Measurements from ENCODE around the gene NACC1.
A peak's percentile ranks its signal among the peaks of the same experiment; 100 is the strongest.

The NACC1 gene

GRCh38 chr19:13117772-13118423 lies at the start of gene NACC1:
TSS of gene NACC1 (plus strand) at chr19:13118264. CDS start at chr19:13135208, 16,944 bp downstream.
- Histone ChIP-seq H3K4me3 (ENCODE audit: insufficient read length, low read depth) (peak within 1 kb of the TSS; percentile 100), H3K9me3 (ENCODE audit: insufficient read depth, low read length) (no peaks in the 10 kb centered on the region), H3K27me3 (ENCODE audit: insufficient read depth, insufficient read length) (no peaks in the 10 kb centered on the region), H3K9ac (ENCODE audit: insufficient read length, low read depth) (peak within 1 kb of the TSS; percentile 100), H3K36me3 (ENCODE audit: insufficient read depth, insufficient read length, low read length) (peaks cover 68% of the 10 kb centered on the region), H3K4me1 (ENCODE audit: insufficient read depth, insufficient read length) (peaks cover 38% of the 10 kb centered on the region)
- TF ChIP-seq YY1 (IDR thresholded peaks at IDR 0.05; ENCODE audit: insufficient read depth, insufficient read length), result peak; percentile 59
- no peak for TF ChIP-seq ZNF274 (IDR thresholded peaks at IDR 0.05; ENCODE audit: low read depth, low read length)
- DNase-seq (ENCODE audit: low read depth, low spot score), result peak; percentile 80

GRCh38 chr19:13069415-13070359 lies 48.4 kb upstream of the NACC1 start:
- Histone ChIP-seq H3K4me1 (ENCODE audit: insufficient read depth, insufficient read length) (peaks cover 15% of the 10 kb centered on the region), H3K27me3 (ENCODE audit: insufficient read depth, insufficient read length) (peaks cover 45% of the 10 kb centered on the region), H3K4me3 (ENCODE audit: insufficient read length, low read depth) (no peak overlapping the region), H3K9ac (ENCODE audit: insufficient read length, low read depth) (peak overlapping the region; percentile 58), H3K36me3 (ENCODE audit: insufficient read depth, insufficient read length, low read length) (no peaks in the 10 kb centered on the region), H3K9me3 (ENCODE audit: insufficient read depth, low read length) (no peaks in the 10 kb centered on the region)
- no peak for DNase-seq (ENCODE audit: low read depth, low spot score)
- TF ChIP-seq ZNF274 (IDR thresholded peaks at IDR 0.05; ENCODE audit: low read depth, low read length) (no peak), SUZ12 (IDR thresholded peaks at IDR 0.05; ENCODE audit: extremely low read depth, insufficient read depth, insufficient read length) (no peak), YY1 (IDR thresholded peaks at IDR 0.05; ENCODE audit: insufficient read depth, insufficient read length) (no peak)

- Histone ChIP-seq H3K4me3 (ENCODE audit: insufficient read length, low read depth) (no peak overlapping the region), H3K36me3 (ENCODE audit: insufficient read depth, insufficient read length, low read length) (no peaks in the 10 kb centered on the region), H3K9ac (ENCODE audit: insufficient read length, low read depth) (no peak overlapping the region), H3K9me3 (ENCODE audit: insufficient read depth, low read length) (no peaks in the 10 kb centered on the region), H3K27me3 (ENCODE audit: insufficient read depth, insufficient read length) (peaks cover 42% of the 10 kb centered on the region), H3K4me1 (ENCODE audit: insufficient read depth, insufficient read length) (peaks cover 16% of the 10 kb centered on the region)
- TF ChIP-seq YY1 (IDR thresholded peaks at IDR 0.05; ENCODE audit: insufficient read depth, insufficient read length) (peak; percentile 56), SUZ12 (IDR thresholded peaks at IDR 0.05; ENCODE audit: extremely low read depth, insufficient read depth, insufficient read length) (no peak), ZNF274 (IDR thresholded peaks at IDR 0.05; ENCODE audit: low read depth, low read length) (no peak)
- DNase-seq (ENCODE audit: low read depth, low spot score), result no peak
Measured at GRCh38 chr19:13070425-13071140, 47.5 kb upstream of the NACC1 start.

DNA sequence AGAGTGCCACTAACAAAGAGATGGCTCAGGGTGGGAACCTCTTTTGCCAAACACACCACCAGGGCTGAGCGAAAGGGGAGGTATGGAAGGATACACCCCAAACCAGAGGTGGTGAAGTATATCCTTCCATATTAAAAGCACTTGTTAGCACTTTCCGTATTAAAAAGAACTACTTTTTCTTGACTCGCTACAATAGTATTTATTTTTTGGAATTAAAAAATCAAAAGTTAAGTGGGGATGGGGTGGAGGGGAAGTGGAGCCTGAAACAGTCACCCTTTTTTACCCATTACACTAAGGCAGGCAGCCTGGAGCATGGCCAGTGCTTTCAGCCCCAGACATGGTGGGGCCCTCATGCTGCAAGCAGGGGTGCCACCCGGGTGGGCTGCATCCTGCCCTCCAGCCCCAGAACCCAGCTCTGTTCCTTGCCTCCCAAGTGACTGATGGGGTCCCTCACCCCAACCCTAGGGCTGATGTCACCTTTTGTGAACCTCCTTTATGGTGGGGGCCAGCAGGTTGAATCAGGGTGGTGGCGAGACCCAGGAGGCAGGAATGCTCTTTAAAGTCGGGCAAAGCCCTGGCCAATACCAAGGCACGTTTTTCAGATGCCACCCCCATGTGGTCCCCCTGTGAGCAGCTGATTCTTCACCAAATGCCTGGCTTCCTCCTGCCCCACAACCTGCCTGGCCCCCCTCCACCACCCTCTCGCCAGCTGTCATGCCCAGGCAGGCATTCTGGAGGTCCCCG lies 46.4 kb upstream of the NACC1 start:
- Histone ChIP-seq H3K4me3 (ENCODE audit: insufficient read length, low read depth) (no peak overlapping the region), H3K9ac (ENCODE audit: insufficient read length, low read depth) (no peak overlapping the region), H3K9me3 (ENCODE audit: insufficient read depth, low read length) (no peaks in the 10 kb centered on the region), H3K36me3 (ENCODE audit: insufficient read depth, insufficient read length, low read length) (no peaks in the 10 kb centered on the region), H3K4me1 (ENCODE audit: insufficient read depth, insufficient read length) (peaks cover 17% of the 10 kb centered on the region), H3K27me3 (ENCODE audit: insufficient read depth, insufficient read length) (peaks cover 38% of the 10 kb centered on the region)
- no peak for DNase-seq (ENCODE audit: low read depth, low spot score)
- TF ChIP-seq YY1 (IDR thresholded peaks at IDR 0.05; ENCODE audit: insufficient read depth, insufficient read length) (no peak), ZNF274 (IDR thresholded peaks at IDR 0.05; ENCODE audit: low read depth, low read length) (no peak), SUZ12 (IDR thresholded peaks at IDR 0.05; ENCODE audit: extremely low read depth, insufficient read depth, insufficient read length) (no peak)

DNA sequence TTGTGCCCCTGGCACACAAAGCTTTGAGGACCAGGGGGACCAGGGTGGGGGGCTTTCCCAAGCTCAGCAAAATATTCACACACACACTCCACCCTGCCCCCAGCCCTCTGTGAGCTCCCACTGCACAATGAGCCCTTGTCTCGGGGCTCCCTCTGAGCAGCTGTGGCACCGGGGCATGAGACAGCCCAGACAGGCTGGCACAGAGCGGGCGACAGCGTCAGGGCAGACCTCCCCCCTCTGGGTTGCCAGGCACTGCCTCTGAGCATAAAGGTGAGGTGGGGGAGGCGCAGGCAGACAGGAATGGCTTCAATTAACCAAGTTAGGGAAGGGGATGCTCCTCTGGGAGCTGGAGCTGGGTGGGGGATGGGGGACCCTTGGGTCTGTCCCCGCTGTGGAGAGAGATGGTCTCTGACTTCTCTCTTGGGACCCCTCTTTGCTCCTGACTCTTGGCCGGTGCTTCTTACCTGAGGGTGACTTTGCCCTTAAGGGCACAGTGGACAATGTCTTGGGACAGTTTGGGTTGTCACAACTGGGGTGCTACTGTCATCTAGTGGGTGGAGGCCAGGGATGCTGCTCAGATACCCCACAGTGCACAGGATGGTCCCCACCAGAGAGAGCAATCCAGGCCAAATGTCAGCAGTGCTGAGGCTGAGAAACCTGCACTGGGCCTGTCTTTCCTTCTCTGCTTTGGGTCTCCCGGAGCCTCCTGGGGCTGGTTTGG lies 45.7 kb upstream of the NACC1 start:
- Histone ChIP-seq H3K4me1 (ENCODE audit: insufficient read depth, insufficient read length) (peaks cover 17% of the 10 kb centered on the region), H3K9me3 (ENCODE audit: insufficient read depth, low read length) (no peaks in the 10 kb centered on the region), H3K4me3 (ENCODE audit: insufficient read length, low read depth) (no peak overlapping the region), H3K9ac (ENCODE audit: insufficient read length, low read depth) (no peak overlapping the region), H3K27me3 (ENCODE audit: insufficient read depth, insufficient read length) (peaks cover 38% of the 10 kb centered on the region), H3K36me3 (ENCODE audit: insufficient read depth, insufficient read length, low read length) (no peaks in the 10 kb centered on the region)
- DNase-seq (ENCODE audit: low read depth, low spot score), result no peak
- TF ChIP-seq SUZ12 (IDR thresholded peaks at IDR 0.05; ENCODE audit: extremely low read depth, insufficient read depth, insufficient read length) (no peak), YY1 (IDR thresholded peaks at IDR 0.05; ENCODE audit: insufficient read depth, insufficient read length) (no peak), ZNF274 (IDR thresholded peaks at IDR 0.05; ENCODE audit: low read depth, low read length) (no peak)

DNA sequence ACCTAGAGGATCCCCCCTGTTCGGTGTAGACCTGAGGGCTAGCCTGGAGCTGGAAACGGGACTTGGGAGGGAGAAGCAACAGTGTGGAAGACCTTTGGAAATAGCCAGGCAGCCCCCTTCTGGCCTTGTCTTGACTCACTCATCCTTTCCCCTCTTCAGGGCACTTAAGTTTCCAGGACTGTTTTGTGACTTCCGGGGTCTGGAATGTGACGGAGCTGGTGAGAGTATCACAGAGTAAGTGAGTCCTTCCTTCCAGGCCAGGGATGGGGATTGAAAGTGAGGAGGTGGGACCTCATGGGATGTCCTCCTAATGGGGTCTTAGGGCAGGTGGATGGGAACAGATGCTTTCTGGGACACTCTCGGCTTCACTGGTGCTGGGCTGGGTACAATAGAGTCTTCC lies 44.8 kb upstream of the NACC1 start:
- H3K27me3 ChIP-seq (ENCODE audit: insufficient read depth, insufficient read length), result peaks cover 40% of the 10 kb centered on the region

More for the DNA sequence above, 44.8 kb upstream of the NACC1 start:
- DNase-seq (ENCODE audit: low read depth, low spot score), result no peak
- peaks cover 27% of the 10 kb centered on the region for H3K4me1 ChIP-seq (ENCODE audit: insufficient read depth, insufficient read length)
- TF ChIP-seq SUZ12 (IDR thresholded peaks at IDR 0.05; ENCODE audit: extremely low read depth, insufficient read depth, insufficient read length) (no peak), YY1 (IDR thresholded peaks at IDR 0.05; ENCODE audit: insufficient read depth, insufficient read length) (no peak), ZNF274 (IDR thresholded peaks at IDR 0.05; ENCODE audit: low read depth, low read length) (no peak)
- H3K36me3 ChIP-seq (ENCODE audit: insufficient read depth, insufficient read length, low read length), result no peaks in the 10 kb centered on the region
- H3K4me3 ChIP-seq (ENCODE audit: insufficient read length, low read depth), result no peak overlapping the region
- H3K9me3 ChIP-seq (ENCODE audit: insufficient read depth, low read length), result no peaks in the 10 kb centered on the region
- no peak overlapping the region for H3K9ac ChIP-seq (ENCODE audit: insufficient read length, low read depth)
